DOHH2 (cell line): ENCODE data around the gene F2RL3.

Source experiments
- H3F3A ChIP-seq: fragments of 200-600 bp; sonication (generic), shearing (Covaris generic); 2 replicates; pipeline ENCODE4 v1.6.0; 2016; ENCODE audit warnings: antibody characterized with exemption, mild to moderate bottlenecking; ENCODE audit not compliant: control insufficient read depth, insufficient read depth
- H3K27ac ChIP-seq: fragments of 200-600 bp; sonication (generic); 2 replicates; pipeline ENCODE4 v1.5.1; 2014; ENCODE audit warnings: low read depth, mild to moderate bottlenecking, low read length, moderate library complexity
- H3K27me3 ChIP-seq: fragments of 200-600 bp; sonication (generic); 2 replicates; pipeline ENCODE4 v1.6.1; 2014; ENCODE audit warnings: mild to moderate bottlenecking, low read length, mixed read lengths; ENCODE audit not compliant: control insufficient read depth
- H3K36me3 ChIP-seq: fragments of 200-600 bp; sonication (generic); 2 replicates; pipeline ENCODE4 v1.6.1; 2014; ENCODE audit warnings: mild to moderate bottlenecking, low read length, moderate library complexity, mixed read lengths; ENCODE audit not compliant: control insufficient read depth
- H3K4me1 ChIP-seq: fragments of 200-600 bp; sonication (generic); 2 replicates; pipeline ENCODE4 v1.6.1; 2014; ENCODE audit warnings: mild to moderate bottlenecking, low read length, mixed read lengths; ENCODE audit not compliant: control insufficient read depth
- H3K4me2 ChIP-seq: fragments of 200-600 bp; sonication (generic); 2 replicates; pipeline ENCODE4 v1.6.0; 2014; ENCODE audit warnings: mild to moderate bottlenecking, low read length, moderate library complexity
- H3K4me3 ChIP-seq: fragments of 200-600 bp; sonication (generic); 2 replicates; pipeline ENCODE4 v1.5.1; 2014; ENCODE audit warnings: mild to moderate bottlenecking, low read length, mixed read lengths
- H3K79me2 ChIP-seq: fragments of 200-600 bp; sonication (generic); 2 replicates; pipeline ENCODE4 v1.6.1; 2014; ENCODE audit warnings: mild to moderate bottlenecking, low read length, mixed read lengths; ENCODE audit not compliant: control insufficient read depth
- H3K9me2 ChIP-seq: fragments of 200-600 bp; sonication (generic); replicated peaks from 2 replicates; pipeline ENCODE4 v1.6.1; 2014; ENCODE audit warnings: mild to moderate bottlenecking, low read length, mixed read lengths; ENCODE audit not compliant: control insufficient read depth
- H3K9me3 ChIP-seq: fragments of 200-600 bp; sonication (generic); 2 replicates; pipeline ENCODE4 v1.6.1; 2014; ENCODE audit warnings: antibody characterized with exemption, low read length, mixed read lengths; ENCODE audit not compliant: control insufficient read depth, insufficient read depth
- H4K20me1 ChIP-seq: fragments of 200-600 bp; sonication (generic); 2 replicates; pipeline ENCODE4 v1.6.0; 2014; ENCODE audit warnings: low read depth, mild to moderate bottlenecking, antibody characterized with exemption, low read length, moderate library complexity; ENCODE audit not compliant: control insufficient read depth, insufficient read depth
- EZH2phosphoT487 ChIP-seq: fragments of 200-600 bp; sonication (generic); IDR thresholded peaks from 2 replicates; pipeline ENCODE4 v1.6.1; 2017; ENCODE audit warnings: borderline replicate concordance, mild to moderate bottlenecking, antibody characterized with exemption, low read length, moderate library complexity, mixed read lengths
- TF ChIP-seq, protein P1 (sequence below): fragments of 200-600 bp; sonication (generic); IDR thresholded peaks from one replicate; pipeline ENCODE4 v1.5.1; 2014; ENCODE audit warnings: antibody characterized with exemption, mild to moderate bottlenecking, low read depth, low read length; ENCODE audit not compliant: poor library complexity, severe bottlenecking

The F2RL3 gene

DNA sequence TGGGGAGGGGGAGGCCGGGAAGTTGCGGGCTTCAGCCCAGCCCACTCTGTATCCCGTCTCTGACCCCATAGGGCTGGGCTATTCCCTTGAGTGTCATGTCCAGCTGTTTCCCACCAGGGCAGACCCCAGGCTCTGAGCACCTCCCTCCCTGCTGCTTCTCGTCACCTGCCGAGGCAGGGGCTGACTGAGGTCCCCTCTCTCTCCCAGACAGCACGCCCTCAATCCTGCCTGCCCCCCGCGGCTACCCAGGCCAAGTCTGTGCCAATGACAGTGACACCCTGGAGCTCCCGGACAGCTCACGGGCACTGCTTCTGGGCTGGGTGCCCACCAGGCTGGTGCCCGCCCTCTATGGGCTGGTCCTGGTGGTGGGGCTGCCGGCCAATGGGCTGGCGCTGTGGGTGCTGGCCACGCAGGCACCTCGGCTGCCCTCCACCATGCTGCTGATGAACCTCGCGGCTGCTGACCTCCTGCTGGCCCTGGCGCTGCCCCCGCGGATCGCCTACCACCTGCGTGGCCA lies 625 bp downstream of the F2RL3 start:
- no peaks in the 10 kb centered on the region for H3K9me3 ChIP-seq
- peaks cover 37% of the 10 kb centered on the region for H3K36me3 ChIP-seq
- H3F3A ChIP-seq: peaks cover 42% of the 10 kb centered on the region
- peaks cover 79% of the 10 kb centered on the region for H3K4me1 ChIP-seq
- TF ChIP-seq, protein P1, sequence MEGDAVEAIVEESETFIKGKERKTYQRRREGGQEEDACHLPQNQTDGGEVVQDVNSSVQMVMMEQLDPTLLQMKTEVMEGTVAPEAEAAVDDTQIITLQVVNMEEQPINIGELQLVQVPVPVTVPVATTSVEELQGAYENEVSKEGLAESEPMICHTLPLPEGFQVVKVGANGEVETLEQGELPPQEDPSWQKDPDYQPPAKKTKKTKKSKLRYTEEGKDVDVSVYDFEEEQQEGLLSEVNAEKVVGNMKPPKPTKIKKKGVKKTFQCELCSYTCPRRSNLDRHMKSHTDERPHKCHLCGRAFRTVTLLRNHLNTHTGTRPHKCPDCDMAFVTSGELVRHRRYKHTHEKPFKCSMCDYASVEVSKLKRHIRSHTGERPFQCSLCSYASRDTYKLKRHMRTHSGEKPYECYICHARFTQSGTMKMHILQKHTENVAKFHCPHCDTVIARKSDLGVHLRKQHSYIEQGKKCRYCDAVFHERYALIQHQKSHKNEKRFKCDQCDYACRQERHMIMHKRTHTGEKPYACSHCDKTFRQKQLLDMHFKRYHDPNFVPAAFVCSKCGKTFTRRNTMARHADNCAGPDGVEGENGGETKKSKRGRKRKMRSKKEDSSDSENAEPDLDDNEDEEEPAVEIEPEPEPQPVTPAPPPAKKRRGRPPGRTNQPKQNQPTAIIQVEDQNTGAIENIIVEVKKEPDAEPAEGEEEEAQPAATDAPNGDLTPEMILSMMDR: peak; percentile 8
- no peak for TF ChIP-seq EZH2phosphoT487
- H3K4me2 ChIP-seq: peak overlapping the region; percentile 85
- no peaks in the 10 kb centered on the region for H3K27me3 ChIP-seq
- peaks cover 37% of the 10 kb centered on the region for H3K79me2 ChIP-seq
- no peaks in the 10 kb centered on the region for H4K20me1 ChIP-seq
- peak overlapping the region; percentile 94 for H3K4me3 ChIP-seq
- no peaks in the 10 kb centered on the region for H3K9me2 ChIP-seq
- H3K27ac ChIP-seq: peak overlapping the region; percentile 97

GRCh38 chr19:16889883-16890460 lies 1.2 kb downstream of the F2RL3 start:
- Histone ChIP-seq H3K9me2 (no peaks in the 10 kb centered on the region), H3K79me2 (peaks cover 39% of the 10 kb centered on the region), H3K4me3 (peak overlapping the region; percentile 94), H4K20me1 (no peaks in the 10 kb centered on the region), H3K4me1 (peaks cover 81% of the 10 kb centered on the region), H3K27me3 (no peaks in the 10 kb centered on the region), H3K27ac (peak overlapping the region; percentile 97), H3K36me3 (peaks cover 41% of the 10 kb centered on the region), H3F3A (peaks cover 43% of the 10 kb centered on the region), H3K9me3 (no peaks in the 10 kb centered on the region), H3K4me2 (peak overlapping the region; percentile 85)
- TF ChIP-seq, protein P1: no peak
- TF ChIP-seq EZH2phosphoT487: no peak

DNA sequence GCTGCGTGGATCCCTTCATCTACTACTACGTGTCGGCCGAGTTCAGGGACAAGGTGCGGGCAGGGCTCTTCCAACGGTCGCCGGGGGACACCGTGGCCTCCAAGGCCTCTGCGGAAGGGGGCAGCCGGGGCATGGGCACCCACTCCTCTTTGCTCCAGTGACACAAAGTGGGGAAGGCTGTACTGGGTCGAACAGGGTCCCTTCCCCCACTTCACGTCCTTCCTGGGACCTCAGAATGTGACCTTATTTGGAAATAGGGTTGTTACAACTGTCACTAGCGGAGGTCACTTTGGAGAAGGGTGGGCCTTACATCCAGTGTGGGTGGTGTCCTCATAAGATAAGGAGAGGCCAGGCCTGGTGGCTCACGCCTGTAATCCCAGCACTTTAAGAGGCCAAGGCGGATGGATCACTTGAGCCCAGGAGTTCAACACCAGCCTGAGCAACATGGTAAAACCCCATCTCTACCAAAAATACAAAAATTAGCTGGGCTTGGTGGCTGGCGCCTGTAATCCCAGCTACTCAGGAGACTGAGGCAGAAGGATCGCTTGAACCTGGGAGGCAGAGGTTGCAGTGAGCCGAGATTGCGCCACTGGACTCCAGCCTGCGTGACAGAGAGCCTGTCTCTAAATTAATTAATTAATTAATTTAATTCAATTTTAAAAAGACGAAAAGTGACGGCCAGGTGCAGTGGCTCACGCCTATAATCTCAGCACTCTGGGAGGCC lies 1.8 kb downstream of the F2RL3 start:
- peak overlapping the region; percentile 94 for H3K4me3 ChIP-seq
- H3K4me2 ChIP-seq: peak overlapping the region; percentile 85
- no peaks in the 10 kb centered on the region for H3K9me3 ChIP-seq
- peaks cover 39% of the 10 kb centered on the region for H3K79me2 ChIP-seq
- peaks cover 48% of the 10 kb centered on the region for H3F3A ChIP-seq
- no peak for TF ChIP-seq EZH2phosphoT487
- TF ChIP-seq, protein P1: no peak
- H3K27me3 ChIP-seq: no peaks in the 10 kb centered on the region
- H3K4me1 ChIP-seq: peaks cover 87% of the 10 kb centered on the region
- H3K27ac ChIP-seq: peak overlapping the region; percentile 97
- H3K36me3 ChIP-seq: peaks cover 41% of the 10 kb centered on the region
- H4K20me1 ChIP-seq: no peaks in the 10 kb centered on the region
- H3K9me2 ChIP-seq: no peaks in the 10 kb centered on the region
